Calu3 (cell line): ENCODE data around the gene PLEKHH1. TPM values are rescaled to one million over a fixed set of nuclear protein-coding genes. Genes with fewer than 3 reads are reported as not detected.

Experiments
- BruUV-seq: library from RNA; stranded (reverse); fragments of 400-500 nt; replicated peaks from 2 replicates; lab custom pipeline; 2021; lab: Mats Ljungman, UMichigan
- CTCF ChIA-PET: fragments of 300-600 bp; sonication (Branson Sonifier 250); formaldehyde crosslinking; loops from one replicate; lab custom pipeline; 2022; ENCODE audit warnings: antibody characterized with exemption; lab: Charles Lee
- DNase-seq: peaks from one replicate; pipeline ENCODE4 v3.0.0; 2022
- H3K27ac Mint-ChIP-seq: one replicate; pipeline ENCODE4 v1.8.0; 2022; ENCODE audit warnings: mixed read lengths; ENCODE audit not compliant: unreplicated experiment
- H3K27me3 Mint-ChIP-seq: one replicate; pipeline ENCODE4 v1.8.0; 2022; ENCODE audit warnings: mixed read lengths; ENCODE audit not compliant: unreplicated experiment
- H3K36me3 Mint-ChIP-seq: one replicate; pipeline ENCODE4 v1.8.0; 2022; ENCODE audit warnings: mild to moderate bottlenecking, moderate library complexity, mixed read lengths; ENCODE audit not compliant: insufficient read depth, unreplicated experiment
- H3K4me1 Mint-ChIP-seq: one replicate; pipeline ENCODE4 v1.8.0; 2022; ENCODE audit warnings: mild to moderate bottlenecking, low read depth, mixed read lengths; ENCODE audit not compliant: unreplicated experiment
- H3K4me3 Mint-ChIP-seq: one replicate; pipeline ENCODE4 v1.8.0; 2022; ENCODE audit warnings: mild to moderate bottlenecking, low read depth, moderate library complexity, mixed read lengths; ENCODE audit not compliant: unreplicated experiment
- H3K9me3 Mint-ChIP-seq: one replicate; pipeline ENCODE4 v1.8.0; 2022; ENCODE audit warnings: low read depth, mixed read lengths; ENCODE audit not compliant: unreplicated experiment
- intact Hi-C: fragments of 100-400 bp; cut with micrococcal nuclease; formaldehyde crosslinking; loops from one replicate; pipeline ENCODE4 v1.10.0; 2022; ENCODE audit not compliant: unreplicated experiment
- total RNA-seq: library from RNA; stranded (reverse); gene quantifications from 2 replicates; pipeline ENCODE4 v1.2.3, GENCODE V29; 2022
- TF ChIP-seq, protein P1 (sequence below): fragments of 200-600 bp; IDR thresholded peaks from one replicate; pipeline ENCODE4 v1.8.0; 2022; ENCODE audit warnings: antibody characterized with exemption; ENCODE audit not compliant: unreplicated experiment

PLEKHH1 gene
- total RNA-seq, 1 experiment from 2014 or later = 11.8 TPM

DNA sequence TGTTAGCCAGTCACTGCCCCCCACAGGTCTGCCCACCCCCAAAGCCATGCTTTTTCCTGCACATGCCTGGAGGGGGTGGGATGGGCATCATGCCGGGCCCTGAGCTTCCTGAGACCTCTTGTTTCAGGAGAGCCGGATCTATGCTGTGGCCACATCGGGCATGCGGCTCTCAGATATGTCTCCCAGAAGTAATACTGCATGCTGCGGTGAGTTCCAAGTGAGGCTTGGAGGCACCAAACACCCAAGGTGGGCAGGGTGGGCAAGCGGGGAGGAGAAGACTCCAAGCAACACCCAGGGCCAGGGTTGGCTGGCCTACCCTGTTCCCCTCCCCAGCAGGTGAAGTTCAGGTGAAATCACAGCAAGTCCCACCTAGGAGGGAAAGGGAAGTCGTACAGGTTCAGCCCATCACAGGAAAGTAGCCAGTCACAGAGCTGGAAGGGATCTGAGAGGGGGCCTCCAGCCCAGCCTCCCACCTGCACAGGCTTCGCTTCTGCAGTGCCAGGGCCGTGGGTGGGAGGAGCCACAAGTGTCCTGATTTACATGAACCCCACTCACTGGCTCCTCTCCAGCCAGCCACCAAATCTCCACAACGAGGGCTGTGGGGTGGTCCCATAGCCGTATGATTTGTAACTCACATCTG, 36.0 kb downstream of the PLEKHH1 start:
- Mint-ChIP-seq H3K9me3 (no peaks in the 10 kb centered on the region), H3K36me3 (no peaks in the 10 kb centered on the region), H3K27me3 (no peaks in the 10 kb centered on the region), H3K27ac (no peak overlapping the region), H3K4me1 (no peaks in the 10 kb centered on the region), H3K4me3 (no peak overlapping the region)
- TF ChIP-seq, protein P1, sequence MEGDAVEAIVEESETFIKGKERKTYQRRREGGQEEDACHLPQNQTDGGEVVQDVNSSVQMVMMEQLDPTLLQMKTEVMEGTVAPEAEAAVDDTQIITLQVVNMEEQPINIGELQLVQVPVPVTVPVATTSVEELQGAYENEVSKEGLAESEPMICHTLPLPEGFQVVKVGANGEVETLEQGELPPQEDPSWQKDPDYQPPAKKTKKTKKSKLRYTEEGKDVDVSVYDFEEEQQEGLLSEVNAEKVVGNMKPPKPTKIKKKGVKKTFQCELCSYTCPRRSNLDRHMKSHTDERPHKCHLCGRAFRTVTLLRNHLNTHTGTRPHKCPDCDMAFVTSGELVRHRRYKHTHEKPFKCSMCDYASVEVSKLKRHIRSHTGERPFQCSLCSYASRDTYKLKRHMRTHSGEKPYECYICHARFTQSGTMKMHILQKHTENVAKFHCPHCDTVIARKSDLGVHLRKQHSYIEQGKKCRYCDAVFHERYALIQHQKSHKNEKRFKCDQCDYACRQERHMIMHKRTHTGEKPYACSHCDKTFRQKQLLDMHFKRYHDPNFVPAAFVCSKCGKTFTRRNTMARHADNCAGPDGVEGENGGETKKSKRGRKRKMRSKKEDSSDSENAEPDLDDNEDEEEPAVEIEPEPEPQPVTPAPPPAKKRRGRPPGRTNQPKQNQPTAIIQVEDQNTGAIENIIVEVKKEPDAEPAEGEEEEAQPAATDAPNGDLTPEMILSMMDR = no peak
- BruUV-seq = no TSS peak
- CTCF ChIA-PET = interaction anchor here (2.8 kb wide), 1 partner anchor 42 kb away, joined by 59 read pairs; no protein-coding TSS in a partner anchor
- DNase-seq = no peak
- intact Hi-C loops = no loop called here

DNA sequence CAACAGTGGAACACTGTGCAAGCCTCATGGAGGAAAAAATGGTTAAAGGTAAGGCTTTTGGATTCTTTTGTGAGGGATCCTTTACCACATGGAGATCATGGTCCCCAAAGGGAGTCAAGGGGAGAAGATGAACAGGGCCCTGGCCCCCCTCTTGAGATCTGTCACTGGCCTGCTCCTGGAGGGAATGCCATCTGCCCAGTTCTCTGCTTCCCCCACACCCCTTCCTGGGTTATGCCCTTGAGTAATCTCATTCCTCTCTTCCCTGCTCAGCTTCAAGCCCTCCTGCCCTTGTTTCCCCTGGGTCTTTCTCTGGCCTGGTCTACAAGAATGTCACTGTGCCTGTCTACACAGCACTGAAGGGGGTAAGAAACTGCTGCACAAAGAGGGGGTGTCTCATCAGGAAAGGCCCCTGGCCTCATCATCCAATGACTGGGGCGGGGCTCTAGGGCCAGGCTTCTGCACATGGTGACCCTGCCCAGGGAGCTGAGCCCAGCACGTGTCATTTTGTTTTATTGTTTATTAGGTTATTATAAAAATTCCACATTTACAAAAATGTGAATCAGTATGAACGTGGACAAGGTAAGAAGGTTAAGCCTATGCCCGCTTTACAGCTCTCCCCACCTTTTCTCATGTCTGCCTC, 36.7 kb downstream of the PLEKHH1 start:
- BruUV-seq = no TSS peak
- Mint-ChIP-seq H3K27me3 (no peaks in the 10 kb centered on the region), H3K9me3 (no peaks in the 10 kb centered on the region), H3K4me3 (no peak overlapping the region), H3K4me1 (no peaks in the 10 kb centered on the region), H3K36me3 (no peaks in the 10 kb centered on the region), H3K27ac (no peak overlapping the region)
- CTCF ChIA-PET = interaction anchor here (0.5 to 2.8 kb wide), 3 partner anchors 12 to 1878 kb away, joined by 3 to 59 read pairs (median 4); no protein-coding TSS in a partner anchor
- TF ChIP-seq, protein P1 = no peak
- intact Hi-C loops = no loop called here
- no peak for DNase-seq

DNA sequence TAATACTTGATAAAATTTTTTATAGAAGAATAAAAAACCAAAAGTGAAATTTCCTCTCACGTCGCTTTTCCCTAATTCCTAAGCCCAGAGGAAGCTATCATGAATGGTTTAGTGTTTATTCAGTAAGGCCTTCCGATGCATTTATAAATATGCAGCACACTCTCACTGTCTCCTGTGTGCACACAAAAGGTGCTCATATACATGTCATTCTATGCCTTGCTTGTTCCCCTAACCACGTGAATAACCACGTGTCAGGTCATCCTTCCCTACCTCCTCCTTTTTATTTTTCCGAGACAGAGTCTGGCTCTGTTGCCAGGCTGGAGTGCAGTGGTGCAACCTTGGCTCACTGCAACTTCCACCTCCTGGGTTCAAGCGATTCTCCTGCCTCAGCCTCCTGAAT, 37.4 kb downstream of the PLEKHH1 start:
- TF ChIP-seq, protein P1 = no peak
- H3K27ac Mint-ChIP-seq = no peak overlapping the region
- H3K4me3 Mint-ChIP-seq = no peak overlapping the region
- no peaks in the 10 kb centered on the region for H3K36me3 Mint-ChIP-seq
- DNase-seq = no peak
- no TSS peak for BruUV-seq
- CTCF ChIA-PET = interaction anchor here (0.5 to 2.8 kb wide), 7 partner anchors 8 to 1877 kb away, joined by 3 to 64 read pairs (median 5); no protein-coding TSS in a partner anchor
- H3K4me1 Mint-ChIP-seq = peaks cover 3% of the 10 kb centered on the region
- no peaks in the 10 kb centered on the region for H3K9me3 Mint-ChIP-seq
- no peaks in the 10 kb centered on the region for H3K27me3 Mint-ChIP-seq
- intact Hi-C loops = no loop called here

DNA sequence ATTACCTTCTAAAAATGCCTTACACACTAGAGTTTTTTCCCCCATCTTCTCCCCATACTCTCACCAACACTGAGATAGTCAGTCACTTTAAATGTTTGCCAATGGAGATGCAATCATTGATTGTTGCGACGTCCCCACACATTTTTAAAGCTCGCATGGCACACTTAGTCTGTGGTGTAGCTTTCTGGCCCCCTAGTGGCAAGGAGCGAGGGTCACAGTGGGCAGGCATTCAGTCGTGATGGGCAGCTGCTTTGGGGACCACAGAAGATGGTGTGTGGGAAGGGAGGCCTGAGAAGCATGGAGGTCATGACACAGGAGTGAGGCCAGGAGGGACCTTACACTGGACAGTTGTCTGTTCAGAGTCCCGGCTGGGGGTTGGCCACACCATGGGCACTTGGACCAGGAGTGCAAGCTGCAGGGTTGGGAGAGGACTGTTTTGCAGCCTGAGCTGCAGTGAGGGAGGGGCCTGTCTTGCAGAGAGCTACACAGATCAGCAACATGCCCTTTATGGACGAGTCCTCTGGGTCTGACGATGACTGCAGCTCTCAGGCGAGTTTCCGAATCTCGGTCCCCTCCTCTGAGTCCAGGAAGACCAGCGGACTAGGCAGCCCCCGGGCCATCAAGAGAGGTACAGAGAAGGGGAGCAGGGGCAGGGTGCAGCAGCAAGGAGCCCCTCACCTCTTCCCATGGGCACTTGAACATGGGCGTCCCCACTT, 38.3 kb downstream of the PLEKHH1 start:
- Mint-ChIP-seq H3K4me1 (peaks cover 9% of the 10 kb centered on the region), H3K27me3 (no peaks in the 10 kb centered on the region), H3K27ac (no peak overlapping the region), H3K36me3 (no peaks in the 10 kb centered on the region), H3K4me3 (no peak overlapping the region), H3K9me3 (no peaks in the 10 kb centered on the region)
- BruUV-seq = no TSS peak
- DNase-seq = peak; percentile 68
- TF ChIP-seq, protein P1 = peak; percentile 73
- CTCF ChIA-PET = interaction anchor here (0.6 to 2.8 kb wide), 18 partner anchors 9 to 151 kb away, joined by 3 to 64 read pairs (median 4); partner anchors contain the start of gene PLEKHH1
- intact Hi-C loops = loop anchor here (1.0 kb wide), 2 partner anchors 45 to 144 kb away; no protein-coding TSS in a partner anchor
